GM03348 (cell line): Measurements from ENCODE around the gene DGKG.

Experiments
- DNase-seq: peaks from one replicate; pipeline ENCODE4 v3.0.0; 2012; ENCODE audit warnings: low spot score

The DGKG gene

GRCh38 chr3:186318135-186318534 lies 43.9 kb downstream of the DGKG start:
- peak; percentile 43 for DNase-seq

GRCh38 chr3:186317478-186317877 lies 44.6 kb downstream of the DGKG start:
- DNase-seq = no peak

DNA sequence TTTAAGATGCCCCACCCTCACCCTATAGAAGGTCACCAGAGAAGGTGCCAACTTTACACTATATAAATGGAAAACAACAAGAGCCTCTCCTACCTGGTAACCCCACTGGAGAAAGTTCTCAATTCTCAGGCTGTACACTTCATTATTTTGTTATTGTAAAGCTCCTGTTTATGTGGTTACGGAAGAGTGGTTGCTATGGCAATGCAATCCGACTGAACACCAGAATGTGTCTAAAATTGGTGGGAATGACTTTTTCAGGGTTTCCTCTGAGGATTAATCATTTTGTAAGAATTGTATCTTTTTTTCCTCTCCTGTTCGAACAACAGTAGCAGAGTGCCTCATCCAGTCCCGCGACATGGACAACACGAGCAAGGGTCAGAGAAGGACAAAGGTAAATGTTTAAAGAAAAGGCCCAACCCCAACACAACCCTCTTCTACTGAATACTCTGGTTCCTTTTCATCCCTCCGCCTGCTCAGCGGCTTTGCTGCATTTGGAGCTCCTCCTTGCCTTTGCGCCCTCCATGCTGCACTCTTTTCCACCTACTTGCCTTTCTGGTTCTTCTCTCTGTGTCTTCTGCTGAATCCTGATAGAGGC lies 45.3 kb downstream of the DGKG start:
- no peak for DNase-seq

- DNase-seq = peak; percentile 60
Measured at GRCh38 chr3:186315581-186316354, 46.3 kb downstream of the DGKG start.

DNA sequence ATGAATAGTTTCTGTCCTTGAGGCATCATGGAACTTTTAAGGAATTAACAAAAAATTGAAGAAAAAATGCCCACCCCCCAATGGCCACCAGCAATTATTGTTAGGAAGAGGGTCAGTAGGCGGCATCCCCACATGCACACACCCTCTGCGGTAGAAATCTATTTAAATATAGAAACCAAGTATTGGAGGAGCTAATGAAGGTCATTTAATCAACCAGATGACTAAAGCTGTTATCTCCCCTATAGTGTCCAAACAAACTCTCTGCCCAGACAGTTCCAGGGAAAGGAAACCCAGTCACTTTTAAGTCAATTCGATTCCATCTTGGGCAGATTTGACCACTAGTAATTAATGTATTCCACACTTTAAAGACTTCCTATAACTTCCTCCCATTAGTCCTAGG lies 47.1 kb downstream of the DGKG start:
- DNase-seq = no peak

DNA sequence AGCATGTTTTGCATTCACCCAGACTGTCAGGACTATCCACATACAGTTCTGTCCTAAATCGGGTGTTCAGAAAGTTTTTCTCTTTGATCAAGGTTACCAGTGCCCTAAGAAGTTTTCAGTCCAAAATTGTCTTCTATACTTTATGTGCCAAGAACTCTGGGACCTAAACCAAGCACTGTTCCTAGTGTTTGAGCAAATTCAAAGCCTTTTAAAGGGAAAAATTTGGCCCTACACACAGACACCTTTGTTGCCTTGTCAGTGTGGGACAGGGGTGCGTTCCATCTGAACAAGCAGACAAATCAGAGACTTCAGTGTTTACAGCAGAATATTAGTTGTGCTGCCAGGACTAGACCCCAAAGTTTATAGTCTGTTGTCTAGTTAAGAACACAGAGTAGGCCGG lies 50.6 kb downstream of the DGKG start:
- no peak for DNase-seq

DNA sequence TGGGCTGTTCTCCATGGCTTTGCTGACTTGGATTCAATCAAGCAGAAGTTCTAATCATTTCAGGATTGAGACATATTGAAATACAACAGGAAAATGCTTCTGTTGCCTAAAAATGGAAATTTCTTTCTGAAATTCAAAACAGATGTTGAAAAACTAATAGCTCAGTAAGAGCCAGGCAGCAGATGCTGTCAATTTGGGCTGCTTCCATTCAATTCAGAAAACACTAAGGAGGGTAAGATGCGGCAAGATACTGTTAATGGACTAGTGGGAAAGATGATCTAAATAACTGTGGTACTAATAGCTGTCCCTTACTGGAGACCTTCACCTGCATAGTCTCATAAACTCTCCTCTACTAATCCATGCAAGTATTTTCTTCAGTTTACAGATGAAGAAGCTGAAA lies 53.5 kb downstream of the DGKG start:
- DNase-seq = no peak

- DNase-seq = peak; percentile 45
Measured at GRCh38 chr3:186307594-186308221, 54.3 kb downstream of the DGKG start.

DNA sequence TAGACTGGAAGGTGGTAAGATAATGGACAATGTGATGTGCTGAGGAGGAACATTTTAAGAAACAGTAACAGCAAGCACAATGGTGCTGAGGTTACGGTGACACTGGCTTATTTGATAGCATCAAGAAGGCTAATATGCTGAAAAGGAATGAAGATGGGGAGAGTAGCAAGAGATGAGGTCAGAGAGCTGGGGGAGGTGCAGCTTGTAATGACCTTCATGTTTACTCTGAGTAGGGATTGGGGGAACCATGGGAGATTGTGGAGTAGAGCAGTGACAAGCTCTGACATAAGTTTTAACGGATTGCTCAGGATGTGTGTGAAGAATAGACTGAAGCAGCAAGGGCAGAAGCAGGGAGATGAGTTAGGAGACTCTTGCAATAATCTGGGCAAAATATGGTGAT lies 56.7 kb downstream of the DGKG start:
- DNase-seq = no peak

GRCh38 chr3:186303965-186304364 lies 58.1 kb downstream of the DGKG start:
- DNase-seq = no peak

GRCh38 chr3:186299327-186299726 lies 62.7 kb downstream of the DGKG start:
- no peak for DNase-seq

- peak; percentile 22 for DNase-seq
Measured at GRCh38 chr3:186298876-186299275, 63.2 kb downstream of the DGKG start.

DNA sequence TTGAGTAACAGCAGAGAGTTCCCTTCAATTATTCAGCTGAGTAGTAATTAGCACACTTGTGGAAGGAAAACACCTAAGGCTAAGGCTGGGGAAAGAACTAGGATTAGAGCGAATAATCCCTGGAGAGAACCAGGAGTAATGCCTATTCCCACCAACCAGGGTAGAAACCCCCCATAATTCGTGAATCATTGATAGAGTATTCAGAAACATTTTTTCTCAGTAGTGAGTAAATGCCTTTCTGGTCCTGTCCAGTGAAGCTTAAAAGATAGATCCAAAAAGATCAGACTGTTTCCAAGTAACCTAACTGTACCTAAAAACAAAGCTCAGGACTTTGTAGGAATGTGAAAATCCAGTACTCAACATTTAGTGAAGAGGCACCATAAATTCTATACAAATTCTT lies 71.2 kb downstream of the DGKG start:
- DNase-seq = no peak

DNA sequence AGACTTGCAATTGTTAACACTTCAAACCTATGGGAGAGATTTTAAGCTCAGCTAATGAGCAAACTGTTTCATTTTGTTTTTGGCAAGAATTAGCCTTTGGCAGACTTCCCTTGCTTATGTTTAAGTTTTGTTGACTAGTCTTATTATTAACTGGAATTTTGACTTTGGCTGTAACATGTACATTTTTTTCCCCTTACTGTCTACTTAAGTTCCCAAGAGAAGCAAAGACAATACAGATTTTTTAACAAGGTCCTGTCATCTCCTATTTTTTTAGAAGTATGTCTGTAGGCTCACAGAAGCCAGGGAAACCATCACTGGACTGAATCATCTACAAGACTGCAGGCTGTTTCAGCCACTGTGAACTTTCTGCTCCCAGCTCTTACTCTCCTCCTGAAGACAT lies 74.3 kb downstream of the DGKG start:
- peak; percentile 74 for DNase-seq

DNA sequence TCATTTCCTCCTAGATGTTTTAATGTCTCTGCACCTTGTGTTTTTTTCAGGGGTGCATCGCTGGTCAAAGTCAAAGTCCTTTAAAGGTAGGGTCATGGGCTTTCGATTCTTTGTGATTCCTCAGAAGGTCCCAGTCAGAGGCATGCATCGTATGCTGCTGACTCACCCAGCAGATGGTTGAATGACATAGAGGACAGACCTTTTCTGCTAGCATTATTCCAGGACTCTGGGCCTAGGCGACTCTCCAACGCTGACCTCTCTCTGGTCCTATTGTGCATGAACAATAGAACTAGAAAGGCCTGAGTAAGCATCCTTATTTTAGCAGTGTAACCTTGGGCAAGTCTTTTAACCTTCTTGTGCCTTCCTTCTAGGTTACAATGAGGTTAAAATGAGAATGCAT lies 75.9 kb downstream of the DGKG start:
- no peak for DNase-seq

DNA sequence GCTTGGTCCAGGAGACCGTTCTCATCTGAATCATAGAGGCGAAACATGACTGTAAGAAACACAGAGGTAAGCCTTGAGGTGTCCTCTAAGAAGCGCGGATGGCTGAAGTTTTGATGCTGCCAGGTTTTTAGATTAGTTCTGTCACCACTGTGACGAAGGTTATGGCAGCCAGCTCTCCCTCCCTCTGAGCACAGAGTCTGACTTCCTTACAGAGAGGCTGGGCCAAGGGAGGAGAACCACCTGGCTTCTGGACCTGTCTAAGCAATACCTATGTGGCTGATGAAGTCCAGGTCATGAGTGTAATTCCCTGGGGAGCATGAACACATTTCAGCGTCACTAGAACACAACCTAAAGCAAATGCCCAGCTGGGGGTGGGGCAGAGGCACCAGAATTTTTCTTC lies 77.4 kb downstream of the DGKG start:
- DNase-seq = no peak

DNA sequence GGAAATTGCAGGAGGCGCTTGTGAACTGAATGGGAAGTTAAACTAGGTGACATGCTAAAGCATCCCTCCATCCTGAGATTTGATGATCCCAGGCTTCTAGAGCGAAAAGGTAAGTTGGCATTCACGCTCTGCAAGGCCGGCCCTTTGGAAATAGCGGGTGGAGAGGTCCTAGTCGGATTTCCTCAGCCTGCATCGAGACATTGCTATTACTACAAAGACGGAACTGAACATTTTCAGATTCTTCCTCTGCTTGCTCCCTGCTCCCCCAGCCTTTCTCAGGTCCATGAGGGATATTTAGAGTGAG lies 77.7 kb downstream of the DGKG start:
- no peak for DNase-seq

- DNase-seq = peak; percentile 72
Measured at GRCh38 chr3:186283651-186284348, 78.2 kb downstream of the DGKG start.

- DNase-seq = no peak
Measured at GRCh38 chr3:186283096-186283495, 78.9 kb downstream of the DGKG start.

DNA sequence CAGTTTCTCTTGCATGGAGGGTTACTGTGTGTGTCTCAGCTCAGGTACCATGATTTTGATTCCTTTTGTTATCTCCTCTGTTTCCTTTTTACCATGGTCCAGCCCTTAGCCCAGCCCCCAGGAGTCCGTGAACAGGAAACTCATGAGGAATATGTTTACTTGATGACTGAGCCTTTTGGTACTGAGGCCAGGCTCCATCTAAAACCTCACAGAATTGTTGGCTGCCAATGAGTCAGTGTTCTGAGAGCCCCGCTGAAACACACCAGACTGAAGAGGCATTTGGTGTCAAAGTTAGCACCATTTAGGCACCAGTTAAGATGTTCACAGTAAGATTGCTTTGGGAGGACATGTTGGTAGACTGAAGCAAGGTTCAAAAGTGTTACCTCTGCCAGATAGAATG lies 80.9 kb downstream of the DGKG start:
- DNase-seq = peak; percentile 68

DNA sequence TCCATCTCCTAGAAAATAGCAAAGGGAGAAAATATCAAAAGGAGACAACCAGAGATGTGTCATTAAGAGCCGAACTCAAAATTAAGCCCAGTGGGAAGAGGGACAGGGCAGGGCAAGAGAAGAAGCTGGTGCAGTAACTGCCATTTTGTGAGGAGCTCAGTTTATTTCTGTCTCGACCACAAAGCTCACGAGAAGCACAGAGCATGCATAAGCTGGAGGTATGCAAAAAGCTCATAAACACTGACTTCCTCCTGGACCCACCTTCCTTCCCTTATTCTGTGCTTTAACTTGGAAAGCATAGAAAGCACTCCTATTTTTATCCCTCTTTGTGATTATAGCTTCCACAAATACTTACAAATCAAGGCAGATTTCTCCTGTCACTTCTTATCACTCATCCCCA lies 81.3 kb downstream of the DGKG start:
- no peak for DNase-seq

GRCh38 chr3:186277268-186277909 lies 84.6 kb downstream of the DGKG start:
- DNase-seq = peak; percentile 67

GRCh38 chr3:186275436-186275835 lies 86.6 kb downstream of the DGKG start:
- no peak for DNase-seq
